GM12874 (cell line): Measurements from ENCODE around the gene GALP.

Experiments
- TF ChIP-seq, protein P1 (sequence below): IDR thresholded peaks from 2 replicates; pipeline ENCODE4 v1.5.1; 2011; ENCODE audit warnings: low read depth, mild to moderate bottlenecking, control low read depth, low read length, moderate library complexity; ENCODE audit not compliant: insufficient read depth

Gene GALP

GRCh38 chr19:56174086-56174485 is 1.7 kb upstream of the GALP start:
- TF ChIP-seq, protein P1, sequence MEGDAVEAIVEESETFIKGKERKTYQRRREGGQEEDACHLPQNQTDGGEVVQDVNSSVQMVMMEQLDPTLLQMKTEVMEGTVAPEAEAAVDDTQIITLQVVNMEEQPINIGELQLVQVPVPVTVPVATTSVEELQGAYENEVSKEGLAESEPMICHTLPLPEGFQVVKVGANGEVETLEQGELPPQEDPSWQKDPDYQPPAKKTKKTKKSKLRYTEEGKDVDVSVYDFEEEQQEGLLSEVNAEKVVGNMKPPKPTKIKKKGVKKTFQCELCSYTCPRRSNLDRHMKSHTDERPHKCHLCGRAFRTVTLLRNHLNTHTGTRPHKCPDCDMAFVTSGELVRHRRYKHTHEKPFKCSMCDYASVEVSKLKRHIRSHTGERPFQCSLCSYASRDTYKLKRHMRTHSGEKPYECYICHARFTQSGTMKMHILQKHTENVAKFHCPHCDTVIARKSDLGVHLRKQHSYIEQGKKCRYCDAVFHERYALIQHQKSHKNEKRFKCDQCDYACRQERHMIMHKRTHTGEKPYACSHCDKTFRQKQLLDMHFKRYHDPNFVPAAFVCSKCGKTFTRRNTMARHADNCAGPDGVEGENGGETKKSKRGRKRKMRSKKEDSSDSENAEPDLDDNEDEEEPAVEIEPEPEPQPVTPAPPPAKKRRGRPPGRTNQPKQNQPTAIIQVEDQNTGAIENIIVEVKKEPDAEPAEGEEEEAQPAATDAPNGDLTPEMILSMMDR: no peak

DNA sequence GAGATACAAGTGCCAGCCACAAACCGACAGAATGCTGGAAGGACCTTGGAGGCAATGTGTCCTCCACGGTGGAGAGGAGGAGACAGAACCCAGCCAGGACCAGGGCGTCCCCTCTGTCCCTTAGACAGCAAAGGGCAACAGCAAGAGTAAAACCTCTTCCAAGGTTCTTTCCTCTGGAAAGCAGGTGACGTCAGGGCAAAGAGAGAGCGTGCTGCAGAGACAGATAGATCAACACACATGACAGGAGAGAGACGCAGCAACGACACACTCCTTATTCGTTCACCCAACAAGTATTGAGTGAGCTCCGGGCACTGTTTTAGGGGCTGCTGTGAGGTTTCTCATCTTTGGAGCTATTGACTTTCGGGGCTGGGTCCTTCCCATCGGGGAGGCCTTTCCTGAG is 1.3 kb upstream of the GALP start:
- TF ChIP-seq, protein P1: no peak

DNA sequence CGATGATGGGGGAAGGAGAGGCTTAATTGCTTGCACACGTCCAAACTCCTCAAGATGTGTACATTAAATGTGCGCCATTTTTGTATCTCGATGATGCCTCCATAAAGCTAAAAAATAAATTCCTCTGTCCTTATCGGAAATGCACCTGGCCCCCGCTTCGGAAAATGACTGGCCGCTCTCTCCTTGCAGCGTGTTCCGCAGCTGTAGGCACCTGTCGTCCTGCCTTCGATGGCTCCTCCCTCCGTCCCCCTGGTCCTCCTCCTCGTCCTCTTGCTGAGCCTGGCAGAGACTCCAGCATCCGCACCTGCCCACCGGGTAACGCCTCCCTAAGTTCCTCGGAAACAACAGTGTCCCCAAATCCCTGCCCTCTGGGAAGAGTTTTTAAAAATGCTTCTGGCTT is 1.1 kb downstream of the GALP start:
- TF ChIP-seq, protein P1: no peak

GRCh38 chr19:56177564-56178243 is 1.9 kb downstream of the GALP start:
- TF ChIP-seq, protein P1: no peak

DNA sequence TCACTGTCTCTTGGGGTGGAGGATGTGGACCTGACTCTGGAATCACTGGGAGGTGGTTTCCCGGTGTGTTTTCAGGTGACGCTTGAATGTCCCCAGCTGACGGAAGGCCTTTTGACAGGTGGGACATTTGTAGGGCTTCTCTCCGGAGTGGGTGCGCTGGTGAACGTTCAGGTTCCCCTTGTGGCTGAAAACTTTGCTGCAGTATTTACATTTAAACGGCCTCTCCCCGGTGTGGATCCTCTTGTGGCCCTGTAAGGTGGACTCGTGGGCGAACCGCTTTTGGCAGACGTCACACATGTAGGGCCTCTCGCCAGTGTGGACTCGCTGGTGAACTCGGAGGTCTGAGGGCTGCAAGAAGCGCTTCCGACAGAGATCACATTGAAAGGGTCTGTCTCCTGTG is 14.0 kb downstream of the GALP start:
- TF ChIP-seq, protein P1: no peak

- TF ChIP-seq, protein P1: no peak
These were observed 15.3 kb downstream of the GALP start for GRCh38 chr19:56191115-56191514.

DNA sequence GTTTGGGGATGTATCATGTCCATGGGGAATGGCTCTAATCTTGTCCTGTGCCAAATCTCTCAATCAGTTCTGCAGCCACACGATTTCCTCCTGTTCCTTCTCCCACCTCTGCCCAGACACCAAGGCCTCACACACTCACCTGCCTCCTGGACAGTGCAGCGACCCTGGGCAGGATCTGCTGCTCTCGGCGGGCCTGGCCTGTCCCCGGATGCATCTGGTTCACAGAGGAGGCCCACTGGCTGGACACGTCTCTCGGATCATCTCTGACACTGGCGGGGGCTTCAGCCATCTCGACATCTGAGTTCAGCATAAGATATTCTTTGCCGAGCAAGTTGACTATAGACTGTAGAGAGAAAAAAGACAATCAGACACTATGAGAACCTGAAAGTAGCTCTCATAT is 15.9 kb downstream of the GALP start:
- TF ChIP-seq, protein P1: no peak
